SIG-M5 treated with dmso at 0.1 percent for 504 hours (cell line): ENCODE results near the gene NLN.
"Not testable (repeated sequence)": the region's sequence is repeated elsewhere in the genome, so short reads cannot be mapped to it uniquely, and the experiment has no call there.

ENCODE experiments used
- DNase-seq: peaks from one replicate; lab custom pipeline; 2025; ENCODE audit not compliant: unreplicated experiment; lab: John Stamatoyannopoulos, UW

NLN gene

DNA sequence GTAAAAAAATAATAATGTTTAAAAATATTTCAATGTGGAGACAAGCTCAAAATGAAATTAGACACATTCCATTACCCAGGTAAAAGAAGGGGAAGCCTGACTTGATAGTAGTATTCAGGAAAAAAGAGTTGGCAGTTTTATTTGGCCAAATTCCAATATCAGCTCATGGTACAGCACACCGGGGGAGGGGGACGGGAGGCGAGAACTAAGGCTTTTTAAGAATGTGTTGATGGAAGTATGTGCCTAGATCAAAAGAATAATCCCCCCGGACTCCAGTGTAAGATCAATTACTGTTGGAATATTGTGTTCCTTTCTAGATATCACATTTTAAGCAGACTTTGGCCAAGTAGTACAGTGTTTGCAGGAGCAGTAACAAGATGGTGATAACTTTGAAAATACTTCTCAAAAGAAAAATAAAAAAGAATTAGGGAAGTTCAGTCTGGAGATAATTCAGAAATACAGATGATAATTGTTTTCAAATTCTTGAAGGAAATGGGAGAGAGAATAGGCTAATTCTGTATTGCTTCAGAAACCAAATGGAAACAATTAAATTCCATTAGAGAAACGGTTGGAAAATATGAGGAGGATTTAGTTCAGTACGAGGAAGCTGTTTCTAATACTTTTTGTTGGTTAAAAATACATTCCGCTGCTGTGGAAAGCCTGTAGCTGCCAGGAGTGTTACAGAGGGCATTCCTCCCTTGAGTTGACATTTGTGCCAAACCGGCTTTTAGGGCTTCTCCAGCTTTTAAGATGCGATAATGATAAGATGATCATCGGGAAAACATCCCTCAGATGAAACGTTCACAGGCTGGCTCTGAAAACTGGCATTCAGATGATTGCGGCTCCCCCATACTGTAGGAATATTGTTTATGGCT lies 106.3 kb downstream of the NLN start:
- no peak for DNase-seq

- DNase-seq, result no peak
Observed at GRCh38 chr5:65830856-65831255, 108.9 kb downstream of the NLN start.

GRCh38 chr5:65831276-65831675 lies 109.3 kb downstream of the NLN start:
- DNase-seq, result no peak

DNA sequence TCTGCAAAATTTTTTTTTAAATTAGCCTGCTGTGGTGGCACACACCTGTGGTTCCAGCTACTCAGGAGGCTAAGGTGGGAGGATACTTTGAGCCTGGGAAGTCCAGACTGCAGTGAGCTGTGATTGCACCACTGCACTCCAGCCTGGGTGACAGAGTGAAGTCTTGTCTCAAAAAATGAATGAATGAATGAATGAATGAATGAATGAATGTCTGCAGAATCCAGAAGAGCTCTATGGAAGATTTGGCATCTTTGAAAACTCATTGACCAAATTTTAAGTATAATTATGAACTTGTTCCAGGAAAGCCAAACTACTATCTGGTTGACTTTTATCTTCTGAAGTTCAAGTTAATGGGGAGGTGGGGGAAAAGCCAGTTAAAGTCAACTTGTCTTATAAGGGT lies 110.1 kb downstream of the NLN start:
- DNase-seq, result no peak

- no peak for DNase-seq
Observed at GRCh38 chr5:65832603-65833228, 110.7 kb downstream of the NLN start.

DNA sequence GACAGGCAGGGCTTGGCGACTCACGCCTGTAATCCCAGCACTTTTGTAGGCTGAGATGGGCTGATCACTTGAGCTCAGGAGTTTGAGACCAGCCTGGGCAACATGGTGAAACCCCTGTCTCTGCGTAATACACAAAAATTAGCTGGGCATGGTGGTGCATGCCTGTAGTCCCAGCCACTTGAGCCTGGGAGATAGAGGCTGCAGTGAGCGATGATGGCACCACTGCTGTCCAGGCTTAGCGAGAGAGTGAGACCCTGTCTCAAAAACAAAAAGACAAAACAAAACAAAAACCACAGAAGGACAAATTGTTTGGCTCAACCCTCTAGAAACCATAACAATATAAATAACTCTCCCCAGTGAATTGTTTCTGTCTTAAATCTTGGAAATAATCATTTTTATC lies 111.8 kb downstream of the NLN start:
- no peak for DNase-seq

DNA sequence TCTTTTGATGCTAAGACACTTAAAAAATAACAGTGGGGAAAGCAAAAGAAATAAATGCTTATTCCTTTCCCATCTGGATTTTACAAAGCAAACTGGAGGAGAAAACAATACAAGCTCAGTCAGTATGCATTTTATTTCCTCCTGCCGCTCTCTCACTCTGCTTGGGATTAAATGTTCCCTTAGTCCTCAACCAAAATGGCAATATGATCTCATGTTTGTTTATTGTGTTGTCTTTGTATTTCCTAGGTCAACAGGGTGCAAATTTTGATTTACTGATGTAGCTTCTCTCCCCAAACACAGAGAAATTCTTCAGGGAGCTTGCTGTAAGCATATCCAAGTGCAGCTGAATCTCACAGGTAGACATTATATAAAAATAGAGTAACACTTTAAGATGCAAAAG lies 112.3 kb downstream of the NLN start:
- no peak for DNase-seq

DNA sequence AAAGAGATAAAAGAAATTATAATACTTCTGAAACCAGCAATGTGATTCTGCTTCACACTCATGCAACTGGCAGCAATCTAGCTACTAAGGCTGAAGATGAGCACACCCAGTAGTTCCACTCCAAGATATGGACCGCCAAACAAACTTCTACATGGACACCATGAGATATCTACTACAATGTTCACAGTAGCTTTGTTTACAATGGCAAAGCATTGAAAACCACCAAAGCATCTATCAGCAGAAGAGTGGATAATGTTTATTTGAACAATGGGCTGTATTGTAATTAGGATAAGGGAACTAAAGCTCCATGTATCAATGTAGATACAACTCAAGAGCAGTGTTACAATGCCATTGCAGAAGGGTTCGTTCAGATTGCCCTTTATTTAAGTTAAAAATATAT lies 113.2 kb downstream of the NLN start:
- no peak for DNase-seq

DNA sequence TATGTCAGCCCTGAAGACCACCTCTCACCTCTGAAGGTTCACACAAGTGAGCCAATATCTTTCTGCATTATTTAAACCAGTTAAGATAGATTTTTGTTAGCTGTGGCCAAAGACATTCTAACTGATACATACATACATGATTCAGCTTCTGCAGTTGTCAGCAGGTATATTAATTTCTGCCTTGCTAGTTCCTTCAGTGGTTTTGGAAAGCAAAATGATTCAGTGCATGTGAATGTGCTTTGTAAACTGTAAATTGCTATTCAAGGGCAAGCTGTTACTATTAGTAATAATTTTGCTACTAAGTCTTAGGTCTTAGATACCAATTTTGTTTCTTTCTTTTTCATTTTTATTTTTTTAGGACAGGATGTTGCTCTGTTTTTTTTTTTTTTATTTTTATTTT lies 115.1 kb downstream of the NLN start:
- no peak for DNase-seq

DNA sequence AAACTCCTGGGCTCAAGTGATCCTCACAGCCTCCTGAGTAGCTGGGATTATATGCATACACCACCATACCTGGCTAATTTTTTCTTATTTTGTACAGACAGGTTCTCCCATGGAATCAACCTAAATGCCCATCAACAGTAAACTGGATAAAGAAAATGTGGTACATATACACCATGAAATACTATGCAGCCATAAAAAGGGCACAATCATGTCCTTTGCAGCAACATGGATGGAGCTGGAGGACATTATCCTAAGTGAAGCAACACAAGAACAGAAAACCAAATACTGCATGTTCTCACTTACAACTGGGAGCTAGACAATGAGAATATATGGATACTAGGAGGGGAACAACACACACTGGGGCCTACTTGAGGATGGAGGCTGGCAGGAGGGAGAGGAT lies 117.2 kb downstream of the NLN start:
- DNase-seq, result not testable (repeated sequence)

DNA sequence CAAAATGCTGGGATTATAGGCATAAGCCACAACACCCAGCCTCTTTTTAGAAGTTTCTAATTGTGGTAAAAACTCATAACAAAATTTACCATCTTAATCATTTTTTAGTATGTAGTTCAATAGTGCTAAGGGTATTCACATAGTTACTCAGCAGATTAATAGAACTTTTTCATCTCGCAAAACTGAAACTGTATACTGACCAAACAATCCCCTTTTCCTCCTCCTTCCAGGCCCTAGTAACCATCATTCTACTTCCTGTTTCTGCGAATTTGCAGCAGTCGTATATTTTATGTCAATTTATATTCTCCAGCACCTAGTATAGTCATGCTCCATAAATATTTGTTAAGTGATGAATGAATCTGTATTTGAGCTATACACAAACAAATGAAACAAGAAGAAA lies 118.1 kb downstream of the NLN start:
- DNase-seq, result no peak

- not testable (repeated sequence) for DNase-seq
Observed at GRCh38 chr5:65844763-65845162, 122.8 kb downstream of the NLN start.

GRCh38 chr5:65846101-65846500 lies 124.1 kb downstream of the NLN start:
- DNase-seq, result no peak

DNA sequence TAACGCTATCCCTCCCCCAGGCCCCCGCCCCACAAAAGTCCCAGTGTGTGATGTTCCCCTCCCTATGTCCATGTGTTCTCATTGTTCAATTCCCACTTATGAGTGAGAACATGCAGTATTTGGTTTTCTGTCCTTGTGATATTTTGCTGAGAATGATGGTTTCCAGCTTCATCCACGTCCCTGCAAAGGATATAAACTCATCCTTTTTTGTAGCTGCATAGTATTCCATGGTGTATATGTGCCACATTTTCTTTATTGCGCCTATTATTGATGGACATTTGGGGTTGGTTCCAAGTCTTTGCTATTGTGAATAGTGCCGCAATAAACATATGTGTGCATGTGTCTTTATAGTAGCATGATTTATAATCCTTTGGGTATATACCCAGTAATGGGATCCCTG lies 125.0 kb downstream of the NLN start:
- DNase-seq, result not testable (repeated sequence)

- DNase-seq, result not testable (repeated sequence)
Observed at GRCh38 chr5:65849918-65850317, 127.9 kb downstream of the NLN start.

- no peak for DNase-seq
Observed at GRCh38 chr5:65854925-65855324, 132.9 kb downstream of the NLN start.

- DNase-seq, result no peak
Observed at GRCh38 chr5:65855766-65856315, 133.8 kb downstream of the NLN start.

DNA sequence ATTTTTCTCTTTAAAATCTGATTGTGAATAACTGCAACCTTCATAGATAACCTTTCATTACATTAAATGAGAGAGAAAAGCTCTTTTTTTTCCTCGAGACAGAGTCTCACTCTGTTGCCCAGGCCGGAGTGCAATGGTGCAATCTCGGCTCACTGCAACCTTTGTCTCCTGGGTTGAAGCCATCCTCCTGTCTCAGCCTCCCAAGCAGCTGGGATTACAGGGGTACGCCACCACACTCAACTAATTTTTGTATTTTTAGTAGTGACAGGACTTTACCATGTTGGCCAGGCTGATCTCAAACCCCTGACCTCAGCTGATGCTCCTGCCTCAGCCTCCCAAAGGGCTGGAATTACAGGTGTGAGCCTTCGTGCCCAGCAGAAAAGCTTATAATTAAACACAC lies 134.5 kb downstream of the NLN start:
- DNase-seq, result no peak

GRCh38 chr5:65858316-65858715 lies 136.3 kb downstream of the NLN start:
- DNase-seq, result no peak

GRCh38 chr5:65861830-65862241 lies 139.8 kb downstream of the NLN start:
- no peak for DNase-seq

DNA sequence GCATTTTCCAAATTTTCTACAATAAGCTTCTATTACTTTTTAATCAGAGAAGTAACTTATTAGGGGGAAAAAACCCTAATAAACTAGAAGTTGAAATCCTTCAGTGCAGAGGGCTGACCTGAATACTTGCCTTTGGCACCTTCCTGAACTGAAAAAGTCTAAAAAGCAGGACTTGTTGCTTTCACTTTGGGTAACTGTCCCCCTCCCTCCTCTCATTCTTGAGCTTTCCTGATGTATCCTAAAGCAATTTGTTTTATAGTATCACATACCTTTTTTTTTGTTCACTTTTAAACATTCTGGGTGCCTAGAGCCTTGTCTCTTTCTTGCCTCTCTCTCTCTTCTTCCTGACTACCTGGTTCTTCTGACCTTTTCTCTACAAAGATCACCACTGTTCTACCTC lies 140.4 kb downstream of the NLN start:
- no peak for DNase-seq

DNA sequence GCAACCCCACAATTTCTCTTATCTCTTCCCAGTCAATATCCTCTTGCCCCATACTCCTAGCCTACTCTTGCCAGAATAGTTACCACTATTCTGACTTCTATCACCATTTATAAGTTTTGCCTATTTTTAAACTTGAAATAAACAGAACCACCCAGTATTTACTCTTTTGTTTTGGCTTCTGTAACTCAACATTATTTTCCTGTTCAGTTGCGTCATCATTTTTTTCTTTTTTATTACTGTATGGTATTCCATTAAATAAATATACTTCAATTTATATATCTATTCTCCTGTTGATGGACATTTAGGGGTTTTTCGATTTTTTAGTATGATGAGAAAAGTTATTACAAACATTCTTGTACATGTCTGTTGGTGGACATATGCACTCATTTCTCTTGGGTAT lies 141.7 kb downstream of the NLN start:
- DNase-seq, result no peak
